Measurements from ENCODE around the gene MEI1. TPM values are rescaled to one million over a fixed set of nuclear protein-coding genes. Genes with fewer than 3 reads are reported as not detected.

Gene MEI1
- total and polyA plus RNA-seq, 9 of the 15 experiments (the other 6 are each of a cell fraction or from before 2014, with no cell fraction given), result 0.08 to 0.68 (median 0.18) TPM; not detected in 2

GRCh38 chr22:41758231-41758630 lies 58.9 kb downstream of the MEI1 start:
- no TSS peak for BruUV-seq (replicated peaks)
- Histone ChIP-seq H3K9me1 (ENCODE audit: control insufficient read depth, insufficient read depth, low read length) (no peaks in the 10 kb centered on the region), H3K79me2 (ENCODE audit: control insufficient read depth, insufficient read depth, low read length) (no peaks in the 10 kb centered on the region), H3K4me3 (no peak overlapping the region), H3K27ac (ENCODE audit: extremely low read depth, low read depth, low read length) (no peak overlapping the region), H4K20me1 (replicated peaks; ENCODE audit: control insufficient read depth, insufficient read depth, low read length) (no peaks in the 10 kb centered on the region), H3K4me1 (replicated peaks in 1 of 2; ENCODE audit: control insufficient read depth in 2 of 2, insufficient read depth in 2 of 2, low read length in 2 of 2) (no peaks in the 10 kb centered on the region; a peak in 1 of 5 replicates), H3K36me3 (ENCODE audit: control insufficient read depth, insufficient read depth, low read length) (no peaks in the 10 kb centered on the region), H2AFZ (ENCODE audit: low read depth, low read length) (no peak overlapping the region), H3K27me3 (ENCODE audit: control insufficient read depth in 2 of 2, insufficient read depth in 2 of 2, low read length in 2 of 2) (no peaks in the 10 kb centered on the region), H3K4me2 (ENCODE audit: insufficient read depth, low read length) (no peak overlapping the region), H3K9ac (ENCODE audit: insufficient read depth in 1 of 2, low read depth in 2 of 2, low read length in 2 of 2) (no peak overlapping the region), H3K9me3 (replicated peaks; ENCODE audit: control insufficient read depth, insufficient read depth, low read depth, low read length) (no peaks in the 10 kb centered on the region)
- ChIA-PET CTCF (ENCODE audit: low intra/inter-chr PET ratio) (no interaction called here), POLR2A (no interaction called here)
- no peak for FAIRE-seq
- peak; percentile 73 for ATAC-seq
- 0% methylated on average over 2 of the region's 2 CpGs for WGBS (ENCODE audit: insufficient coverage, low coverage, missing lambda C conversion rate)
- DNase-seq (ENCODE audit: extremely low read depth in 1 of 4, low spot score in 3 of 4), result peak in 1 of 4 experiments; percentile 27
- TF ChIP-seq CTCFL (IDR thresholded peaks at IDR 0.05; ENCODE audit: borderline replicate concordance, insufficient read depth, low read depth, low read length, poor library complexity, severe bottlenecking) (no peak), CBFA2T3 (IDR thresholded peaks at IDR 0.05) (peak; percentile 29; the same call in 1 of the 2 replicates)
- in situ Hi-C loops (cut with MboI), result no loop called here
- intact Hi-C loops (cut with micrococcal nuclease), result no loop called here

All from K562 (cell line).